NCI-H774 (cell line): Measurements from ENCODE around the gene THOC6.

Source experiments
- DNase-seq: peaks from one replicate; lab custom pipeline; 2025; lab: John Stamatoyannopoulos, UW

Gene THOC6

DNA sequence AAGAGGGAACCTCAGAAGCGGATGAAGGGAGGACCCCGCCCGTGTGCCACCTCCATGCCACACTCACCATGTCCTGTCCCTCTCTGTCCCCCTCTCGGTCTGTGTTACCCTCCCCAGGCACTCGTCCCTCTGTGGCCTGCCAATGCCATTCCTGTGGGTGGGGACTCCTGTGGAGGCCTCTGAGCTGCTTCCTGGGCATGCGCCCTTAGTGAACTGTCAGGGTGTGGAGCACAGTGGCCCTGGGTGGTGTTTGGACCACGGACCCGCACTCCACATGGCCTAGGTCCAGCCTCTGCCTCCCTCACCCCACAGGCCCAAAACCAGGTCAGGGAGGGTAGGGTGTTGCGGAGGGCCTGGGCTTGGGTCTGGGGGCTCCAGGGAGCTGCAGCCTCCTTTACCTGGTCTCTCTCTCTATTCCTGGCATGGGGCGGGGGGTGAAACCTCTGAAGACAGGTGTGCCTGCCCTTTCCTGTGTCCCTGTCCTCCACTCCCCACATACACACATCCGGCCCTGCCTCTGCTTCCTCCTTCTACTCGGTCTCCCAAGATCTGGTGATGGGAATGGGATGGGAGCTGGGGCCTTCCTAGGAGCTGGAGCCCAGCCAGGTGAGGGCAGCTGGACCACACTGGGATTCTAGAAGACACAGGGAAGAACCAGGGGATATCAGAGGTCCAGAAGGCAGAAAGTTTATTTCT is 32.1 kb upstream of the THOC6 start:
- DNase-seq: no peak

DNA sequence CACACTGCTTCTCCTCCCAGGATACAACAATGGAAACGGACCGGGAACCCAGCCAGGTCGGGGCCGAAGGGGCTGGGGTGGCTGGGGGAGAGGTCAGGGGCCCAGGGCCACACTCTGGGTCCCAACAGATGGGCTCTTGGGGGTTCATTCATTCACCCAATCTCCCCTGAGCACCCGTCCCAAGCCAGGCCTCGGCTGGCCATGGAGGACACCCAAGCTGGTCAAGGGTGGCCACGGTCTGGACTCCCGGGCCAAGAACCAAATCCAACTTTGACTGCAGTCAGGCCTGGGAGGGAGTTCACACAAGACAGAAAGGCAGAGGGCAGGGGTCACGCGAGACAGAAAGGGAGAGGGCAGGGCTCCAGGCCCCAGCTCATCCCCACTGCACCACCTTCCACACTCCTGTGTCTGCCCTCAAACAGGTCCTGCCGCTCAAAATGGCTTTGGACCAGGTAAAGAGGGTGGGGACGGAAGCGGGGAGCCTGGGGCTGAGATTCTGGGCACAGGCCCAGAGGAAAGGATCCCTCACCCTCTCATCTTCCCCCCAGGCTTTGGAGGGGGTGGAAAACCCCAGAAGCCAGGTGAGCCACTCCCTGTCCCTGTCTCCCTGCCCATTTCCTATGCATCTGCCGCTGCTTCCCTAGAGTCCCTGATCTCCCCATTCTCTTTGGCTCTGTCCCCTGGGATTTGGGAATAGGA is 31.3 kb upstream of the THOC6 start:
- DNase-seq: no peak

DNA sequence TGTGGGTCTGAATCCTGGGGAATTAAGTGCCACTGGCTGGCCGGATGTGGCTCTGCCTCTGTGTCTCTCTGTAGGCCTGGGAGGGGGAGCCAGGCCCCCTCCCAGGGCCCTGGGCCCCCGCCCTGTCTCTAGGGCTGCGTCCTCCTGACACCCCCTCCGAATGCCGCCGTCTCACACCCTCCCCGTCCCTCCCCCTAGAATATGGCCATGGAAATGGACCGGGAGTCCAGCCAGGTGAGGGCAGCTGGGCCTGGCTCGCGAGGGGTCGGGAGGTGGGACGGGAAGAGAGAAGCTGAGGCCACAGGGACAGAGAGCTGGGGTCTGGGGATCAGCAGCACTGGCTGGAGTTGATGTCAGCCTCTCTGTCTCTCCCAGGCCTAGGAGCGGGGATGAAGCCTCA is 27.5 kb upstream of the THOC6 start:
- DNase-seq: no peak

DNA sequence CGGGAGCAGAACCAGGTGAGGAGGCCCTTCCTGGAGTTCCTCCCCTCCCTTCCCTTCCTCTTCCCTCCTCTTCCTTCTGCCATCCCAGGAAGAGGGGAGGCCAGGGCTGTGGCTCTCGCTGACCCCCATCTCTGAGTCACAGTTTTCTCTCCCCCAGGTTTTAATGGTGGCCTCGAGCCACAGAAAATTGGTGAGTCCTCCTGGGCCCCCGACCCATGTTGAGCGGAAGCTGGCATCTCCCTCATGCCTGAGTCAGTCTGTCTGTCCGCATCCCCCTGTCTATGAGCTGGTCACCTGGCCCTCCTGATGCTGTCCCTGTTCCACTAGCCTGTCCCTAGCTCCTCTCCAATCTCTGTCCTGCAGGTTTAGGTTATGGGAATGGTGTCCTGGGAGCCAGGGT is 23.9 kb upstream of the THOC6 start:
- no peak for DNase-seq

DNA sequence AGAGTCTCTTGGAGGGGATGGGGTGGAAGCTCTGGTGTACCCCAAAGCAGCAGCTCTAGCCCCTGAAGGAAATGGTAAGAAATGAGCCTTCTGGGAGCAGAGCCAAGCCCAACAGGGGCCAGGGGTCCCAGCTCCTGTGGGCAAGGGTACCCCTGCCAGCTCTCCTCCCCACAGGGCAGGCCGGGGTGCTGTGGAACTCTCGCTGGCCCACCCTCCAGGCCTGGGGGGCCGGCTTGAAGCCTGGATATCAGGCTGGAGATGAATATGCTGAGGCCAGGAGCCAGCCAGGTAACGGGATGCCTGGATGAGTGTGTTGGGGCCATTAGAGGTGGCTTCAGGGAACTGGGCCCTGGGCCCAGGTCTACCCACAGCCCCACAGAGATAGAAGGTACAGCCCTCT is 23.3 kb upstream of the THOC6 start:
- no peak for DNase-seq

DNA sequence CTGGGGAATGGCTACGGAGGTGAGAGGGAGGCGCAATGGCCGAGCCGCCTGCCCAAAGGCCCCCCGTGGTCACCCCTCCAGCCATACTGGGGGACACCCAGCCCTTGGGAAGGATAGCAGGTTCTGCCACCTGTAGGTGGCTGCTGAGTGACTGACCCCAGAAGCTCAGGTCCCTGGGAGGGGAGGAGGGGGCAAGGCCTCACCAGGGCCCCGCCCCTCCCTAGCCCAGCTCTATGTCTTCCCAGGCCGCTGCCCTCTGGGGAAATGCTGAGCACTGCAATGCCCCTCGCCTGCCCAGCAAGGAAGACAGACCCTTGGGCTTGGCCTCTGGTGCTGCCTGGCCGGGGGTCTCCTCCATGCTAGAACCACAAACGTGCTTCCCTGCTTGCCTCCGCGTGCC is 22.5 kb upstream of the THOC6 start:
- no peak for DNase-seq

DNA sequence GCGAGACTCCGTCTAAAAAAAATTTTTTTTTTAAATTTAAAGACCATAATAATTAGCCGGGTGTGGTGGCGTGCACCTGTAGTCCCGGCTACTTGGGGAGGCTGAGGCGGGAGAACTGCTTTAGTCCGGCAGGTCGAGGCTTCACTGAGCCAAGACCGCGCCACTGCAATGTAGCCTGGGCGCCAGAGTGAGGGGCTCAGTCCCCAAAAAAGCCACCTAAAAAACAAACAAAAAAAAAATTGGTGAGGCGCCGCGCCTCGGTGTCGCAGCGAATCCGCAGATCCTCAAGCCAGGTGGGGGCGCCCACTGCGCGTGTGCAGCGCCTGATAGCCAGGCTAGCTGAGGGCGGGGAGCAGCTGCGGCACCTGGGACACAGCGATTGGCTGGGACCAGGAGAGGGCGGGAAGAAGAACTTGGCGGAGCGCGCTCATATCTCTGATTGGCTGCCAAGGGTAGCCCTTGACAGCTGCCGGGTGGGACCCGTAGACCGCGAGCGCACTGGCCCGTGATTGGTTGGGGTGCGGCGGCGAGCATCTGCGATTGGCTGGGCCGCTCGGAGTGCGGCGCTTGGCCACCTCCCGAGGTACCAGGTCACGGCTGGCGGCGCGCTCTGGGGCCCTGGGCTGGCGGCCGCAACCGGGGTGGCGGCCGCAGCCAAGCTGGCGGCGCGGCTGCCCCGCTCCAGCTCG is 20.1 kb upstream of the THOC6 start:
- DNase-seq: peak; percentile 92

DNA sequence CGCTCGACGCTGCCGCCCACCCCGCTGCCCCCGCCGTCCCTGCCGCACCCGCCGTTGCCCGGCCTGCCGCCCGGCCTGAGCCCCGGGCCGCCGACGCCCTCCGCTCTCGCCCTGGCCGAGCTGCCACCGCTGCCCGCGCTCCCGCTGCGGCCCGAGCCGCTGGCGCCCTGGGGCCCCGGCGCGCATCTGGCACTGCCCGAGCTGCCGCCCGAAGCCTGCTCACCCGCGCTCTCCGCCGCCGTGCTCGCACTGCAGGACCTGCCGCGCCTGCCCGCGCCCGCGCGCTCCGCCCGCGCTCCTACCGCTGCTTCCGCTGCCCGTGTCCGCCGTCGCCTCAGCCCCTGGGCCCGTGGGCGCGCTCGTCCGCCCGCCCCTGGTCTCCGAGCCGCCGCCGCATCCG is 19.5 kb upstream of the THOC6 start:
- no peak for DNase-seq

DNA sequence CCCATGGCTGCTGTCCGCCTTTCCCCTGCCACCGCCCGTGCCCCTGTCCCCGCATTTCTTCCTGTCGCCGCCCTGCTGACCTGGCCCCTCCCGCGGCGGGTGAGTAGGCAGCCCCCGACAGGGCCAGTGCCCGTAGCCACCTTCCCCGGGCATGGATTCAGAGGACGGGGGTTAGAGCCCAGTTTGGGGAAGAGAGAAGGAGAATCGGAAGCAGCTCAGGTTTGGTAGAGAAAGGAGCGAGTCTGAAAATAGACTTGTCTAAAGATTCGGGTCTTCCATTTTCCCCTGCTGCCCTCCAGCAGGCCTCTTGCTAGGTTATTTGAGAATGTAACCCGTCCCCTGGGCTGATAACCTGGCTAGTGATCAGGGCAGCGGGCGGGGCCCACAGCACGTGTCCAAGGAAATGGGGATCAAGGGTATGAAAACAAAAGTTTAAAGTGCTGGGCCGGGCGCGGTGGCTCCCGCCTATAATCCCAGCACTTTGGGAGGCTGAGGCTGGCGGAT is 19.0 kb upstream of the THOC6 start:
- DNase-seq: no peak

DNA sequence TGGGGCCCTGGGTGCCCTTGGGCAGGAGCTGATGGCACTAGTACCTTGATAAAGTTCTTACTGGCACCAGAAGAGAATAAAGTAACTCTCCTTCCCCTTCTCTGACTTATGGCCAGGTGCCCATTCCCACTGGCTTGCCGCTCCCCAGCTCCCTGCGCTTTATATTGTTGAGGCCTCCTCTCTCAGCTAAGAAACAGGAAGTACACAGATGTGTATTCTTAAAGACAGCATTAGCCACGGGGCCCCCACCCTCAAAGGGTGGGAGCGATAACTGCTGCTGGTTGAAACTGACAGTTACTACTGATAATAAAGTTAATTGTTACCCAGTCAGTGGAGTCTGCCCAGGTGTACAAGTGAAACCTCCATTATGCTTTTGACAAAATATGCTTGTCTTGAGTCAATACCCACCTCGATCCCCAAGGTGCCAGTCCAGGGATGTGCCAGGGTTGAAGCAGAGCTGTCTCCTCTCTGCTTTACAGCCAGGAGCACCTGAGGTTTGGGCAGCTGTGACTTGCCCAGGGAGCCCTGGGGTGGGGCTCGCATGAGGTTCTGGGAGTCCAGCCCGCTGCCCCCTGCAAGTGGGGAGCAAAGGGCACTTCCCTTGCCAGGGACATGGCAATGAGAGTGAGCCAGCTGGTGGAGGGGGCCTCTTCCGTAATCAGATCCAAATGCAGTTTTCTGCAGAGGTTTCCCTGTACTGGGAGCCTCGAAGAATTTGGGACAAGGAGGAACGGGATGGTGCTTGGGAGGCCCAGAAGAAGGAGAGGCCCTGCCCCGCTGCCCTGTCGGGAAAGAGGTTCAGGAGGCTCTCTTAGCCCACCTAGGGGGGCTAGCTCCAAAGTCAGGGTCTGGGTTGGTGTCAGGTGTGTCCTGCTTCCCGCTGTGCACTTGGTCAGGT is 16.5 kb upstream of the THOC6 start:
- no peak for DNase-seq

DNA sequence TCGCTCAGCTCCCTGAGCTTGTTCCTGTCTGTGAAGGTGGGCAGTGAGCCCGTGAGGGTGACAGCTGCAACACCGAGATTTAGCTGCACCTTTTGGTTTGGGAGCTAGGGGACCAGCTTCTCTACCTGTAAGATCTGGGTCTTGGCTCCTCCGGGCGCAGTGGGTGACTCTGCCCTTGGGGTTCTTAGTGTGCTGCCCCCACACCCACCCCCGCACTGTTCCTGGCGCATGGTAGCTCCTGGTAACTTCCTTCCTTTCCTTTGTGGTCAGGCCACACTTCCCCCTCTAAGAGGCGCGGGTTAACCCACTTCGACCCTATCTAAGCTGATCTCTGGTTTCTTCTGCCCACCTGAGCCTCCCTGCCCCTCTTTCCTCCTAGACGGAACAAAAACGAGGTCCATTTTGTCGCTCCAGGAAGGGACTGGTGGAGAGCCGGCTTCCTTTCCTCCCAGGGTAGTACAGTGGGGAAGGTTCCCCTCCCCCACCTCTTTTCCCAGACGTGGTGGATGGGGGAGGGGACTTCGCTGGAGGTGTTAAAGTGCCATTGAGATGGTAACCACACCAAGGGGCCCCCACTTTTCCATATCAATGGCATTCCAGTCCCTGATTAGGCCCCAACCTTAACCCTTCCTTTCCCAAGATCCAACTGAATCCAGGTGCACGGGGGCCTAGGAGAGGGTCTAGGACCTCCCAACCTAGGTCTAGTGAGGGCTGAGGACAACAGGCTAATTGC is 15.7 kb upstream of the THOC6 start:
- DNase-seq: no peak

DNA sequence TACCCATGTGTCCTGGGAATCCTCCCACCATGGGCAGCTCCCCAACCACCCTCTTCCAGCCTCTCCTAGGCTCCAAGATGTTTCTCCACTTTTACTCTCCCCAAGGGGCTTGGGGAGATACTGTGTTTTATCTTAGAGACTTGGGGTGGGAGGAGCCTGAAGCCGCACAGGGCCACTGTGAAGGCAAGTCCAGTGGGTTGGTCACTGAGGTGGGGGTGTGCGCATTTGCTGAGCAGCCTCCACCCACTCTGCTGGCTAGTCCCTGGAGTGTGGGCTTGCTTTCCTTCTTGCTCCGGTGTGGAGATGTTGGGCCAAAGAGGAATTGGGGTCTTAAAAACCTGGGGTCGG is 15.2 kb upstream of the THOC6 start:
- no peak for DNase-seq

DNA sequence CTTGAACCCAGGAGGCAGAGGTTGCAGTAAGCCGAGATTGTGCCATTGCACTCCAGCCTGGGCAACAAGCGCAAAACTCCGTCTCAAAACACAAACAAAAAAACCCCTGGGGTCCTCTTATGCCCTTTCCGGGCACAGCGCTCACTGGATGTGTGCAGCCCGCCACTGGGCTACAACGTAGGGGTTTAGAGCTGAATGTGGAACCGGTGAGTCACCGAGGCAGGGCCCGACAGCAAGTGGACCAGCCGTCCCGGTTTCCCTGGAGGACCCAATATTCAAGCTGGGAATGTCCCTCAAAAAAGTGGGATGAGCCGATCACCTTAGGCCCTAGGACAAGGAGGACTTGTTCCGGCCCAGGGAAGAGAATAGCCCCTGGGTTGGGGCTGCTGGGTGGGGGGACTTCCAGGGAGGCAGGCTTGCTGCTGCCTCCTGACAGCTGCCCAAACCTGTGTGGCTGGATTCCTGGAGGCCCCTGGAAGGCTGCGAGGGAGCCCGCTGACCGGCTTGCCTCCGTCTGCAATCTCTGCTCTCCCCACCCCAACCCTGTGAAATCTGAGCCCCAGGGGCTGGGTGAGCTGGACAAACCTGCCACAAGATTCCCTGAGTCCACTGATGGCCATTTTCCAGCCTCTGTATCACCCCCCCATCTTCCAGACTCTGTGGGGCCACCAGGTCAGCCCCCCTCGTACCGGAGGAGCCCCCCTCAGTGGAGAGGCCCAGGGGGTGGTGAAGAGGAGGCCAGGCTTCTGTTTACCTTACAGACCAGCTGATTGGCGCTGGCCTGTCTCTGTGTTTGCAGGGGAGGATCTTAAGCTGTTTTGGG is 14.1 kb upstream of the THOC6 start:
- no peak for DNase-seq

DNA sequence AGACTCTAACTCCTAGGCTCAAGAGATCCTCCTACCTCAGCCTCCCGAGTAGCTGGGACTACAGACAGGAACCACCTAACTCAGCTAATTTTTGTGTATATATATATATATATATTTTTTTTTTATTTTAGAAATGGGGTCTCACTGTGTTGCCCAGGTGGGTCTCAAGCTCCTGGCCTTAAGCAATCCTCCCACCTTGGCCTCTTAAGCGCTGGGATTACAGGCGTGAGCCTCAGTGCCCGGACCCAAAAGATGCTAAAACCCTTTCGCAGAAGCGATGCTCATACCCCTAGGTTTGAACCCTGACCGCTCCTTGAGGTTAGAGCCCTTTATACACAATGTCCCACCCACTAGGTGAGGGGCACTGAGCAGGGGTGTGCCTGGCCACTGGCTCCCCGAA is 13.3 kb upstream of the THOC6 start:
- no peak for DNase-seq

DNA sequence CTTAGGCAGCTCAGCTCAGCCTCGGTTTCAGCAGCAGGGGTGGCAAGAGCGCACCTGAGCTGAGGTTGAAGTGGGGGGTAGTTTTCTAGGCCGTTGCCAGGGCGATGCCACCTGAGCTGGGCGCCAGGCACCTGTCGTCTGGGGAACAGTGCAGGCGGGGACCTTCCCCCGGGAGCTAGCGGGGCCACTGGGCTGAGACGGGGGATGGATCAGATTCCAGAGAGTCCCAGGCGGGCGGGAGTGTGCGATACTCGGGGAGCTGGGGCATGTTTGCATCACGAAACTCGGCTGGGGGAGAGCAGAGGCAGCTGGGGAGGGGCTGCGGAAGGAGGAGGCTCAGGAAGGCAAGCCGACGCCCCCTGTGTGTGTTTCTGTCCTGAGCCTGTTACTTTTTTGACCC is 11.6 kb upstream of the THOC6 start:
- DNase-seq: no peak

DNA sequence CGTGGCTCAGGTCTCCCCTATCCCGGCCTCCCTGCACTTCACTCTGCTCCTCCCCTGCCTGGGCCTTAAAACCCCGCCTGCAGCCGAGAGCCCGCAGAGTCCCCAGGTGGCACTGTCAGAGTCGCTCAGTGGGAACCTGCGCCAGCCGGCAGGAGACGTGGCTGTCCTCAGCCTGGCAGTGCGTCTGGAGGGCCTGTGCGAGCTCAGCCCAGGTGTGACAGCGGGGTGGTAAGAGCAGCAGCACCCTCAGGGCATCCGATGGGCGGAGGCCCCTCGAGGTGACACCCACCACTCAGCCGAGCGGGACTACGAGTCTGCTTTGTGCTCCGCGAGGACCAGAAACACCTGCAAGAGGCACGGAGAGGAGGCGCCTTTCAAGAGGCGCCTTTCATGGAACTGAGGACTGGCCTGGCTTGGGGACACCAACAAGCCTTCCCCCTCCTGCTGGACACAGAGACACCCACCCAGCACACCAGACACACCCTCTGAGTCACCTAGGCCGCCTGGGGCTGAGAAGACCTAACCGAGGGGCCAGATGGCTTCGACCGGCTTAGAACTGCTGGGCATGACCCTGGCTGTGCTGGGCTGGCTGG is 10.9 kb upstream of the THOC6 start, which contains the start of gene CLDN9:
Gene CLDN9, plus strand, starts transcription at position 96 of the 593 bp plus-strand sequence. Its CDS starts 440 bp downstream, at position 536.
- DNase-seq: no peak

DNA sequence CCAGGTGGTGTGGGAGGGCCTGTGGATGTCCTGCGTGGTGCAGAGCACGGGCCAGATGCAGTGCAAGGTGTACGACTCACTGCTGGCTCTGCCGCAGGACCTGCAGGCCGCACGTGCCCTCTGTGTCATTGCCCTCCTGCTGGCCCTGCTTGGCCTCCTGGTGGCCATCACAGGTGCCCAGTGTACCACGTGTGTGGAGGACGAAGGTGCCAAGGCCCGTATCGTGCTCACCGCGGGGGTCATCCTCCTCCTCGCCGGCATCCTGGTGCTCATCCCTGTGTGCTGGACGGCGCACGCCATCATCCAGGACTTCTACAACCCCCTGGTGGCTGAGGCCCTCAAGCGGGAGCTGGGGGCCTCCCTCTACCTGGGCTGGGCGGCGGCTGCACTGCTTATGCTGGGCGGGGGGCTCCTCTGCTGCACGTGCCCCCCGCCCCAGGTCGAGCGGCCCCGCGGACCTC is 10.3 kb upstream of the THOC6 start:
- no peak for DNase-seq

DNA sequence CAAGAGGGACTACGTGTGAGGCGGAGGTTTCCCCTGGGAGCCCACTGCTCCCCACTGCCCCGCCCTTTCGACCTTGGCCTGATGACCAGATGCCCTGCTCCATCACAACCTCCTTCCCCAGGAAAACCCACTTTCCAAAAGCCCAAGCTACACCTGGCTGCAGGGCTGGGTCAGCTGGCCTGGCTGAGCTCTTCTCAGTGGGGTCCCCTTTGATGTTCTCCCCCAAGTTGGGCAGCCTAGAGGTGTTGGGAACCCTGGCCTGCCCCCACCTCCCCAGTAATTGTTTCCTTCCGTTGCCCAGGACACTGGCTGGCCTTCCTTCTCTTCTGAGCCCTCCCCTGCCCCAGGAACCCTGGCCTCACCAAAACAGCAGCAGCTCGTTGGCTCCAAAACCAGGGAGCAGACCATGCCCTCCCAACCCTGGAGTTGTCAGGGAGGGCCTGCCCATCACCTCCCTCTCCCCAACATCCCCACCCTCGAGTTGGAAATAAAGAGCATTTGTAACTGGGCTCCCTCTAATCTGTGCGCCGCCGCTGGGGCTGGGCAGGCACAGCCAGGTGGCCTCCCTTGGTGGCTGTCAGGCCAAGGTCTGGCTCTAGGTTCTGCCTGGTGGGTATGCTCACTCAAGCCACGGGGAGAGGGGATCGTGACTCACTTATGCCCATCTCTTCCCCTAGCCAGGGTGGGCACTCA is 9.7 kb upstream of the THOC6 start:
- no peak for DNase-seq

DNA sequence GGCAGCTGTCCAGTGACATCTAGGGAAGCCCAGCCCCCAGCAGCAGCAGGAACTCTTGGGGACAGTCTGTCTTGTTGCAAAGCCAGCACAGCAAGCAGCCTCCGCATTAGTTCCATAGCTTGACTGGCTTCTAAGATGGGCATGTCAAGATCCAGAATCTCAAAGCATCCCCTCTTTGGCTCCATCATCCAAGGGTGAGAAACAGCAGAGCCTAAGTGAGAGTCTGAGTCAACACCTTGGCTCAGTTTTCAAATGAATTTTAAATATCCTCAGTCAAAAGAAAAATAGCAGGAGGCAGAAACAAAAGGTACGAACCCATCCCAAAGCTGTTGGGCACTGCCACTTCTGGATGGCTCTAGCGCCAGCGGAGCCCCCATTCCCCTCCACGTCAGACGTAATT is 8.9 kb upstream of the THOC6 start:
- no peak for DNase-seq
